AG09319 (cell line): ENCODE results near the gene STK32B.

ENCODE experiments used
- DNase-seq: peaks from one replicate; pipeline ENCODE4 v3.0.0-alpha.2; 2010; ENCODE audit warnings: low read depth; ENCODE audit errors: extremely low read depth
- CTCF ChIP-seq: IDR thresholded peaks from 2 replicates; pipeline ENCODE4 v1.5.1; 2011; ENCODE audit warnings: low read depth, mild to moderate bottlenecking, inconsistent platforms, low read length, moderate library complexity

Gene STK32B

GRCh38 chr4:5188130-5188529, 136.8 kb downstream of the STK32B start:
- no peak for DNase-seq

GRCh38 chr4:5191831-5192230, 140.6 kb downstream of the STK32B start:
- DNase-seq, result no peak
- TF ChIP-seq CTCF, result no peak

More at GRCh38 chr4:5188130-5188529, 136.8 kb downstream of the STK32B start:
- no peak for TF ChIP-seq CTCF

- DNase-seq, result no peak
- TF ChIP-seq CTCF, result no peak
Measured at GRCh38 chr4:5192271-5192670, 141.0 kb downstream of the STK32B start.

GRCh38 chr4:5192678-5193077, 141.4 kb downstream of the STK32B start:
- no peak for TF ChIP-seq CTCF
- no peak for DNase-seq

- no peak for TF ChIP-seq CTCF
- no peak for DNase-seq
Measured at GRCh38 chr4:5198656-5199541, 147.6 kb downstream of the STK32B start.

- TF ChIP-seq CTCF, result no peak
- no peak for DNase-seq
Measured at GRCh38 chr4:5199912-5200311, 148.6 kb downstream of the STK32B start.

GRCh38 chr4:5200513-5200912, 149.2 kb downstream of the STK32B start:
- DNase-seq, result no peak
- TF ChIP-seq CTCF, result no peak
